ENCODE results near the gene MOK.

MOK gene

DNA sequence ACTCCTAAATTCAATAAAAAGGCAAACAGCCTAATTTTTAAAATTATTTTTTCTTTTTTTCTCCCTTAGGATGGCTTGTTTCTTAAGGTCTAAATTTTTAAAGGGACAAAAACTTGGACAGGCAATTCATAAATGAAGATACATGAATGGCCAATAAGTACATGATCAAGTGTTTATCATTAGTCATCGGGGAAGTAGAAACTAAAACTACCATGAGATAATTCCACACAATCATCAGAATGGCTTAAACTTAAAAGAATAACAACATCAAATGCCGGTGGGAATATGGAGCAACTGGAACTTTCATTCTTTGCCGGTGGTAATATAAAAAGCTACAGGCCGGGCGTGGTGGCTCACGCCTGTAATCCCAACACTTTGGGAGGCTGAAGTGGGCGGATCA lies 29.1 kb downstream of the MOK start:
- H4K20me1 ChIP-seq (ENCODE audit: insufficient read depth, low read length), result no peaks in the 10 kb centered on the region
- no peak for TF ChIP-seq EZH2phosphoT487 (IDR thresholded peaks at IDR 0.05; ENCODE audit: low read depth)
- TF ChIP-seq, protein P1, sequence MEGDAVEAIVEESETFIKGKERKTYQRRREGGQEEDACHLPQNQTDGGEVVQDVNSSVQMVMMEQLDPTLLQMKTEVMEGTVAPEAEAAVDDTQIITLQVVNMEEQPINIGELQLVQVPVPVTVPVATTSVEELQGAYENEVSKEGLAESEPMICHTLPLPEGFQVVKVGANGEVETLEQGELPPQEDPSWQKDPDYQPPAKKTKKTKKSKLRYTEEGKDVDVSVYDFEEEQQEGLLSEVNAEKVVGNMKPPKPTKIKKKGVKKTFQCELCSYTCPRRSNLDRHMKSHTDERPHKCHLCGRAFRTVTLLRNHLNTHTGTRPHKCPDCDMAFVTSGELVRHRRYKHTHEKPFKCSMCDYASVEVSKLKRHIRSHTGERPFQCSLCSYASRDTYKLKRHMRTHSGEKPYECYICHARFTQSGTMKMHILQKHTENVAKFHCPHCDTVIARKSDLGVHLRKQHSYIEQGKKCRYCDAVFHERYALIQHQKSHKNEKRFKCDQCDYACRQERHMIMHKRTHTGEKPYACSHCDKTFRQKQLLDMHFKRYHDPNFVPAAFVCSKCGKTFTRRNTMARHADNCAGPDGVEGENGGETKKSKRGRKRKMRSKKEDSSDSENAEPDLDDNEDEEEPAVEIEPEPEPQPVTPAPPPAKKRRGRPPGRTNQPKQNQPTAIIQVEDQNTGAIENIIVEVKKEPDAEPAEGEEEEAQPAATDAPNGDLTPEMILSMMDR (IDR thresholded peaks at IDR 0.05; ENCODE audit: low read depth, low read length), result no peak
- H2AFZ ChIP-seq (ENCODE audit: low read depth, low read length), result no peak overlapping the region
- H3K27ac ChIP-seq (ENCODE audit: low read length), result no peak overlapping the region
- H3K4me1 ChIP-seq (ENCODE audit: low read length), result peaks cover 10% of the 10 kb centered on the region
- no peaks in the 10 kb centered on the region for H3K79me2 ChIP-seq (ENCODE audit: low read length)
- H3K4me3 ChIP-seq (ENCODE audit: low read length), result no peak overlapping the region
- no peak overlapping the region for H3K4me2 ChIP-seq (ENCODE audit: low read length)
- no peaks in the 10 kb centered on the region for H3K36me3 ChIP-seq (replicated peaks; ENCODE audit: low read depth, low read length)
- H3K9me3 ChIP-seq (ENCODE audit: insufficient read depth, low read length), result no peaks in the 10 kb centered on the region
- H3K9ac ChIP-seq (ENCODE audit: low read length), result no peak overlapping the region
- H3K27me3 ChIP-seq (ENCODE audit: low read depth, low read length), result no peaks in the 10 kb centered on the region

DNA sequence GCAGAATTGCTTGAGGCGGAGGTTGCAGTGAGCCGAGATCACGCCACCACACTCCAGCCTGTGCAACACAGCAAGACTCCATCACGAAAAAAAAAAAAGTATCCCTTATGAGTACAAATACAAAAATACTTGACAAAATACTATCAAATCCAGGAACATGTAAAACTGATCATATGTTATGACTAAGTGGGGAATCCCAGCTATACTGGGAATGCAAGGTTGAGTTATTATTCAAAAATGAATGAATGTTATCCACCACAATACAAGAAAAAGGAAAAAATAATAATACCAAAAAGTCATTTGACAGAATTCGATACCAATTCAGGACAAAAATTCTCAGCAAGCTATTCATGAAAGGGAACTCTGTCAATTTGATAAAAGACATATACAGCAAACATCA lies 32.6 kb downstream of the MOK start:
- no peaks in the 10 kb centered on the region for H3K79me2 ChIP-seq (ENCODE audit: low read length)
- H3K27me3 ChIP-seq (ENCODE audit: low read depth, low read length), result no peaks in the 10 kb centered on the region
- no peak overlapping the region for H3K27ac ChIP-seq (ENCODE audit: low read length)
- no peaks in the 10 kb centered on the region for H3K36me3 ChIP-seq (replicated peaks; ENCODE audit: low read depth, low read length)
- TF ChIP-seq, protein P1 (IDR thresholded peaks at IDR 0.05; ENCODE audit: low read depth, low read length), result no peak
- TF ChIP-seq EZH2phosphoT487 (IDR thresholded peaks at IDR 0.05; ENCODE audit: low read depth), result no peak
- H3K4me3 ChIP-seq (ENCODE audit: low read length), result no peak overlapping the region
- H3K9me3 ChIP-seq (ENCODE audit: insufficient read depth, low read length), result no peaks in the 10 kb centered on the region
- H2AFZ ChIP-seq (ENCODE audit: low read depth, low read length), result no peak overlapping the region
- no peak overlapping the region for H3K9ac ChIP-seq (ENCODE audit: low read length)
- H3K4me1 ChIP-seq (ENCODE audit: low read length), result peaks cover 10% of the 10 kb centered on the region
- peak overlapping the region; percentile 6; the same call in 1 of the 2 replicates for H3K4me2 ChIP-seq (ENCODE audit: low read length)
- H4K20me1 ChIP-seq (ENCODE audit: insufficient read depth, low read length), result no peaks in the 10 kb centered on the region

DNA sequence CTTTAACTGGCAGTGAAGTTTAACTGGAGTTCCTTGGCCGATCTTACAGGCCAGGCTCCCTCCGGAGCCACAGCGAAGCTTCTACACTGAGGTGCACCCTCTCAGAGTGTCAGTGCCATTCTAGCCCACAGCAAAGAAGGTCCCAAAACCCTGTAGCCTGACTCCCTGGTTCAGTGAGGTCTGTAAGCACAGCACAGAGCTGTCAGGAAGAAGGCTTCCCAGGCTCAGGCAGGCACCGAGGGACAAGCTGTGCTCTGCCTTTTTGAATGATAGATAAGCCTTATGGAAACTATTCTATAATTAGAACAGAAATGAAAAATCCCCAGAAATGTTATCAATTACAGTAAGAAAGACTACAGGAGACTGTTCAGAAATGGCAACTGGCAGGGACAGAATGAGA lies 40.2 kb downstream of the MOK start:
- no peak overlapping the region for H3K9ac ChIP-seq (ENCODE audit: low read length)
- TF ChIP-seq EZH2phosphoT487 (IDR thresholded peaks at IDR 0.05; ENCODE audit: low read depth), result no peak
- H3K4me1 ChIP-seq (ENCODE audit: low read length), result no peaks in the 10 kb centered on the region
- H3K36me3 ChIP-seq (replicated peaks; ENCODE audit: low read depth, low read length), result no peaks in the 10 kb centered on the region
- H2AFZ ChIP-seq (ENCODE audit: low read depth, low read length), result no peak overlapping the region
- no peak overlapping the region for H3K27ac ChIP-seq (ENCODE audit: low read length)
- H4K20me1 ChIP-seq (ENCODE audit: insufficient read depth, low read length), result no peaks in the 10 kb centered on the region
- H3K4me3 ChIP-seq (ENCODE audit: low read length), result no peak overlapping the region
- no peaks in the 10 kb centered on the region for H3K27me3 ChIP-seq (ENCODE audit: low read depth, low read length)
- no peak overlapping the region for H3K4me2 ChIP-seq (ENCODE audit: low read length)
- H3K9me3 ChIP-seq (ENCODE audit: insufficient read depth, low read length), result no peaks in the 10 kb centered on the region
- no peaks in the 10 kb centered on the region for H3K79me2 ChIP-seq (ENCODE audit: low read length)

DNA sequence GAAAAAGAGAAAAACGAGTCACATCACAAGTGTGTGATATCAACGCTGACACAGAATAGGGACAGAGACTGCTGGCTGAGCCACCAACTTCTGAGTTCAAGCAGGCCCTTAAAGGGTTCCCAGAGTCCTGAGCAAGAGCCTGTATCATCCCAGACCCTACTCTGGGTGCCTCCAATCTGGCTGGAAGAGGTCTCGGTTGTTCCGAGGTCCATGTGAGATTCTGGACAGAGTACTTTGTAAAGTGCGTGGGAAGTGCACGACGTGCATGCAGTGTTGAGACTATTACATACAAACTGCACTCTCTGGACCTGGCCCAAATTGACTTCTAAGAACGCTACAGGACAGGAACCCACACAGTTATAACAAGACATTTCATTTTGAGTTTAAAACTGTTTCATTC lies 40.6 kb downstream of the MOK start:
- Histone ChIP-seq H4K20me1 (ENCODE audit: insufficient read depth, low read length) (no peaks in the 10 kb centered on the region), H2AFZ (ENCODE audit: low read depth, low read length) (no peak overlapping the region), H3K36me3 (replicated peaks; ENCODE audit: low read depth, low read length) (no peaks in the 10 kb centered on the region), H3K4me2 (ENCODE audit: low read length) (no peak overlapping the region), H3K27me3 (ENCODE audit: low read depth, low read length) (no peaks in the 10 kb centered on the region), H3K79me2 (ENCODE audit: low read length) (no peaks in the 10 kb centered on the region), H3K9me3 (ENCODE audit: insufficient read depth, low read length) (no peaks in the 10 kb centered on the region), H3K9ac (ENCODE audit: low read length) (no peak overlapping the region), H3K4me1 (ENCODE audit: low read length) (no peaks in the 10 kb centered on the region), H3K4me3 (ENCODE audit: low read length) (no peak overlapping the region), H3K27ac (ENCODE audit: low read length) (no peak overlapping the region)
- TF ChIP-seq, protein P1 (IDR thresholded peaks at IDR 0.05; ENCODE audit: low read depth, low read length), result no peak
- TF ChIP-seq EZH2phosphoT487 (IDR thresholded peaks at IDR 0.05; ENCODE audit: low read depth), result no peak

All from OCI-LY3 (cell line).